Inflammatory macrophage treated with lipopolysaccharide for 1 hour (primary cell): ENCODE measurements around the gene NDST3.
"Not testable (repeated sequence)": the region's sequence is repeated elsewhere in the genome, so short reads cannot be mapped to it uniquely, and the experiment has no call there.

Experiments
- DNase-seq, 2 donors: peaks; one replicate each; pipeline ENCODE4 v3.0.0-alpha.2; 2020 to 2022

NDST3 gene

DNA sequence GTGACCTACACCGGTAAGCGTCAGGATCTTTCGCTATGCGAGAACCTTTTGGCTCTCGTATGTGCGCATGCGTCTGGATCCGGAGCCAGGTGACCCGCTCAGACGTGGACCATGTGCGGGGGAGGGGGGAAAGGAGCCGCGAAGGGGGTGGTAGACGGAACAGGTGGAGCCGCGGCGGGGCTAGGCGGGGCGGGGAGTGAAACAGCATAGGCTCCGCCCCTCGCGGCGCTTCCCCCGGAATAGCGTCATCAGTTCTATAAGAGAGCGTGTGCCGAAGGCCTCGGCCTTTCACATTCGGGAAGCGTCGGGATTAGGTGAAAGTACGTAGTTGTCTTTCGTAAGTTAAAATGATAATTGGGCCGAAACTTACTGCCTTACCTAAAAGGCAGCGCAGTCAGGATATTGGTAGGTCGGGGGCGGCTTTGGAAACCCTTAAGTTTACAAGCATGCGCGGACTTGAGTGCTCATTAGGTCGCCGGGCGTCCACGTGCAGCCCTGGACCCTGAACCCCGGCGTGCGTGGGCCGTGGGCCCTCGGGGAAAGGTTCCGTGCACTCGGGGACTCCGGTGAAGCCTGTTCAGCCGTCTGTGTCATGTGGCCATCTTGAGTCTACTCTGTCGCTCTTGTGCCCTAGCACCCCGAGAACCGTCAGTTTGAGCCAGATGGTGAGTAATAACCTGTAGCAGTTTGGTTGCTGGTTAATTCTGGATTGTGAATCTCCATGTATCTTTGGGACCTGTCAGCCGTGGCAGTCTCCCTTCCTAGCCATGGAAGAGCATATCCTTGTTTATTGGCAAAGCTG, 244.4 kb downstream of the NDST3 start:
- DNase-seq = peak; percentile 90 to 96

DNA sequence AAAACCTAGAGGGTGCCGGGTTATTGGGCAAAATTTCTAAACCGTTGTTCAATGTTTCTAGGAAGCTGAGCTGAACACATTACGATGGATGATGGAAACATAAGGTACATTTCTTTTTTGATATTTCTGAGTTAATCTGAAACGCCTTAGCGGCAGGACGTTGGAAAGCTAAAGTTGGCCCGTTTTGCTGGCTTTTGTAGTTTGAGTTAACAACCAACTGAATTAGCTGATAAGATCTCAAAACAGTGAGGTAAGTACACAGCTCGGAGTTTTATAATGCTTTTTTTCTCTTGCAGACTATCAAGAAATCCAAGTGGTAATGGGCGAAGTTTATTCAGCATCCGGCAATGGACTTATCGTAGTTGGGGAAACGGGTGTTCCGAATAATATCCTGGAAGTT, 245.0 kb downstream of the NDST3 start:
- DNase-seq = no peak

DNA sequence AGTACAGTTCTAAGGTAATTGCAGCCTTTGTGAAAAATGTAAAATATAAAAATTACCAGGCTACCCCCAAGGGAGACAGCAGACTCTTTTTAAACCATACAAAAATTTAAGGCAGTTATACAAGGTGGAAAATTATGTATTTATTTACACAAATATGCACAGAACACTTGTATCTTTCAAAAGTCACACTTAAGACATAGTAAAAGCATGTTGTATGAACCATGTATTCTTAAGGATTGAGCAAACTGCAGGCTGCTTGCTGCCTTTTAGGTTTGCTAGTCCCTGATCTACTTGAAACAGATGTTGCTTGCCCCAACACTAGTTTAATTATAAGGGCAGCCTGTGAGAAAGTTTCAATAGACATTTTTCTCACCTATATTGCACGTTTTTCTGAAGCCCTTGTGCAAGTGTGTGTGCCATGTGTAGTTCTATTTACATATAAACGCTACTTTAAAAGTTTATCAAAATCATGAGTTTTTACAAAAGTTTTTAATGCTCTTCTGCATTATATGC, 245.7 kb downstream of the NDST3 start:
- no peak for DNase-seq

DNA sequence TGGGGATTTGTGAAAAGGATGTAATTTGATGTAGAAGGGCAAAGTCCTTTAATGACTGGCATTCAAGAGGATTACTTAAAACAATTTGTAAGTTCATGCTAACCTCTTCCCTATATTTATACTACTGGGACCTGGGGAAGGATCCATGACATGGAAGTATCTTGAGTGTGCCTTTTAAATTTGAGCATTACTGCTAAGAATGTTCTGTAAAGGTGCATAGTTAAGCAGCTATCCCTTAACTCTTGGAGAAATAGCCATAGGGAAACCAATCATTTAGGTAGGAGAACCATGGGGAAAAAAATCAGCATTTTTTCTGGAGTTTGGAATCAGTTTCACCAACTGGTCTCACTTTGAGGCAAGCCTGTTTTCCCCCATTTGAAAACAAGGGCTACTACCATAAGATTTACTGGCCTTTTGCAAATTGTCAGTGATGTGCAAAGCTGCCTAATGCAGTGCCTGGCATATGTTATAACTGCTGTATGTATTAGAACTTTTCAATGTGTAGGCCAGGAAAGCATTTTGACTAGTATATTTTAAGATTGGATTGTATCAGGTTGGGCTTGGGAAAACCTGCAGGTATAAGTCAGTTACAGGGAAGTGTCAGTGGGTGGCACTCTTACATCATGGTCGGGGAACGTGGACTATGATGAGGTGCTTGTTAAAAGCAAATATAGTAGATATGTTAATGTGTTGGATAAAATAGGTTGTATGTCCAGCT, 246.4 kb downstream of the NDST3 start:
- peak in 1 of 2 donors; percentile 42 for DNase-seq

DNA sequence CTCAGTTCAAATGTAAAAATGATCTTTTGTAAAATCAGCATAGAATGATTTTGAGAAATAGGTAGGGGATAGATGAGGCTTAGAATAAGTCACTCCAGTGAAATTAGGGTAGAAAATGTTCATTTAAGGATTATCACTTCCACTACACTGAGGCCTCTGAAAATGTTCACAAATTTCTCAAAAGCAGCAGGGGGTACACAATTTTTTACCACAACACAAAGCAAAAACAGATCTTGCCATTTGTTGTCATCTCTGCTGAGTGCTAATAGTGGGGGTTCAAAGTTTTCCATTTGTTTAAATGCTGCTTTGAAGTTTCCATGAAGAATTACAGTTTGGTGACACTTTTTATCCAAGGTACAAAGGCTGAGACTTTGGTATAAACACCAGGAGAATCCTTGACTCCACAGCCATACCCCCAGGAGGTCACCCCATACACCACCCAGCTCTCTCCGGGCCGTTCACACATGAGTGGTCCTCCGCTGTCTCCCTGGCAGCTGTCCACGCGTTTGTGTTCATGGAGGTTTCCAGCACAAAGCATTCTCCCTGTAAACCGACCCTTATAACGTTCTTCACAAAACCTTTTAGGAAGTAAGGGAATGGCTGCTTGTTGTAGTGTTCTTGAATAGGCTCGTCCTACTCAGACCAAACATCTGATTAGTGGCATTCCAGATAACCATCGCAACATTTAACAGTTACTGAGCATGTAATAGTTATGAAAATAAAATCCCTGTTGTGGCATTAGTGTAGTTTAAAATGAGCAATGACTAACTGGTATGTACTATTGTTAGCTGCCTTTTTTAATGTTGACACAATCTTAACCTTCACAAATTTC, 247.5 kb downstream of the NDST3 start:
- DNase-seq = no peak

DNA sequence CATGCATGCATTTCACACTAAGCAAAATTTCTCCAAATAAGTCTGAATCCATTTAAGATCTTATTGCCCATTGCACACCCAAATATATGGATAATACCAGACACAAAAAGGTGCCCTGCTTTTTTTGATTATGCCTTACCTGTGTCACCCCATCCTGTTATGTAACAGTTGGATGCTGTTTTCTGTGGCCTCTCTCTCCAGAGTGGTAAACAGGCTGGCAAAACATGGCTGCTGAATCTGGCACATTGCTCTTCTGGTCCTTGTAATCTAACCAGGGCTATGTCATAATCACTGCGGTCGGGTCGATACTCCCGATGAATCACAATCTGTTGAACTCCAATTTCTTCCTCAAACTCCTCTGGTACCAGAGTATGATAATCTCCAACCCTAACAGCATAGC, 248.4 kb downstream of the NDST3 start:
- peak in 1 of 2 donors; percentile 48 for DNase-seq

DNA sequence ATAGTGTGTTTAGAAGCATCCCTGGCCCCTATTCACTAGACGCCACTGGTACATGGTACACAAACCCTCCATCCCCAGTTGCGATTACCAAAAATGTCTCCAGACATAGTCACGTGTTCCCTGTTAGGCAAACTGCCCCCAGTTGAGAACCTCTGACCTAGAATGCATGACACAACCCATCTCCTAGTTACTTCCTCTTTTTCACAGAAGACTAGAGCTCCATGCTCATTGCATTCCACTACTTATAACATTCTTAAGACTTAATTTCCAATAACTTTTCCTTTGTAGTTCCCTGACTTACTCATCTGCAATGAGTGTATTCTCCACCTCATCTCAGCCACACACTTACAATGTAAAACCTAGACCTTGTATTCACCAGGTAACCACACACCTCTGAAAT, 249.9 kb downstream of the NDST3 start:
- DNase-seq = peak; percentile 67 to 68

DNA sequence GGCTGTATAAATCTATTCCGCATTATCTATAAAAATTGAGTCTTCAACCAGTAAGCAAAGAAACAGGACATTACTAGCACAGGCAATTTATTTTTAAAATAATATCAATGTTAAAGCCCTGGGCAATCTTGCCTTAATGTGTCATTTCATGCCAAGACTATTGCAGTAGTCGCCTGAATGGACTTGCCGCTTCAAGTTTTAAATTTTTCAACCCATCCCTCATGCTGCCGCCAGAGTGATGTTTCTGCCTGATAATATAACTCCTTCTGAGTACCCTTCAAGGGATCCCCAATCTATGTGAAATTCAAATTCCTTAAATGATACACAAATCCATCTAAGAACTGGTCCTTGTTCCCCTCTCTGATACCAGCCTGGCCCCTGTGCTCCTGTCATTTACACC, 251.6 kb downstream of the NDST3 start:
- no peak for DNase-seq

DNA sequence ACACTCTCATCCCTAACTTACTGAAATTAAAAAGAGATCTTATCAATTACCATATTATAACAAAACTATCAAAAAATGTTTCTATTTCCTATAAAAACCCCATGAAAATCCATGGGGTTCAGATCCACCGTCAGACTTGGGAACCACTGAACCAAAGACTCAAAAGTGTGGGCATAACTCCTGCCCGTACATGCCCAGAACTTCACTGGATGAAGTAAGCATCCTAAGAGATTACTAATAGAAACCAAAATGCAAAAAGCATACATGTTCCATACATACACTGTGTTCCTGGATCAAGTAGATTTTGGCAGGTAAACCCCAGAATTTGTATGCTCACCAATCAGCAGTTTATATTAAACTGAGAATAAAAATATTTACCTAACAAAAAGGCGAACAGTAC, 252.4 kb downstream of the NDST3 start:
- no peak for DNase-seq

DNA sequence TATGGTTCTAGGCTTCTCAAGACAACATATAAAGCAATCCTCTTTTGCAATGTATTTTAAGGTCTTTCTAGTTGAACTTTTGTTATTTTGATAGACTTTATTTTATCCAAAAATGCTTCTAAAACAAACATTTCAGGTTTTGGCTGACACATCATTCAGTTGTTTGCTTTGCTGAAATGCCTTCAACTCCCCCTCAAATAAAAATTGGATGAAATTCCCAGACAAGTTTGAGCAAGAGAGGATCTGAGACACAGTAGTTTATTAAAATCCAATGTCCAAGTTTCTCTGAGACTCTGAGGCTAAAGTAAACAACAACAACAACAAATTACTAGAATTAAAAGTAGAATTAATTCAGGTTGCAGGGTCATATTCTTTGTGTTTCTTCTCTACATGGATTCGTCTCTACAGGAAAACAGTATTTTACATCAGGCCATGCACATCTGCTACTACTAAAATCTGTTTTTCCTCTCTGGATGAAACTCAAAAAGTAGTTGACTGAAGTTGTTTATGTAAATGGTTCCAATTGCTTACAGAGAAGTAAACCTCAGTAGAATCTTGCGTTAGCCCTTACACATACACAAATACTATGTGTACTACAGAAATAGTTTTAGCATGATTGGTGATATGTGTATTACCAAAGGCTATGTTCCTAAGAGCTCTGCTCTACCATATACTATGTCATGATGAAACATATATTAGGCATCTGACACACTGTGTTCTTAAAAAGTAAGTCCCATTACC, 253.6 kb downstream of the NDST3 start:
- DNase-seq = no peak

DNA sequence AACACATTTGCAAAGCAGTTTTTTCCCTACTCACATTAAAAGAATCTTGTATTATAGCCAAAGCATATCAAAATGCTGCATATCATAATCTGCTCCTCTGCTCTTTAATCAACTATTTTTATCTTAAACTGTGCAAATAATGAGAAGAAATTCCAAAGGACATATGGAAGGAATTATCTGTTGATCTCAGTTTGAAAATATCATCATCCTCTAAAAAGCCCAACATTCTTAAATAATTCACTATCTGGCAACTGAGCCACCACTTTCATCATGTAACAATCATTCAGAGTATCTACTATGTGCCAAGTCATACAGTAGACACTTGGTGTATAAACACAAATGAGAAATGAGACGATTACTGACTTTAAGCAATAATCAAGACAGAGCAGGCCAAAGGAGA, 255.5 kb downstream of the NDST3 start:
- DNase-seq = no peak

DNA sequence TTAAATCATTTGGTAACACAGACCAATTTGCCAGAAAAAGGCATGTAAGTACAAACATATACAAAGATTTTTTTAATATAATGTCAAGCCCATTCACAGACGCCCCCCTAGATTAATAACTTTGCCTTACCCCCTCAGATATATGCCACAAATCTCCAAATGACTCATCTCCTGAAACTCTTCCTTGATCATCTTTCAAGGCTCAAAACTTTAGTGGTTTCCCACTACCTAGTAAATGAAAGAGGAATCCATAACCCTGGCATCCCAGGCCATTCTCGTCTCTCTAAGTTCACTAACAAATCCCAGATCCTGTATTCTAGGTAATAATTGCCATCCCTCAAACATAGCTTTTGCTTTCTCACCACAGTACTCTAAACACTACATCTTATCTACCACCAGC, 256.7 kb downstream of the NDST3 start:
- no peak for DNase-seq

DNA sequence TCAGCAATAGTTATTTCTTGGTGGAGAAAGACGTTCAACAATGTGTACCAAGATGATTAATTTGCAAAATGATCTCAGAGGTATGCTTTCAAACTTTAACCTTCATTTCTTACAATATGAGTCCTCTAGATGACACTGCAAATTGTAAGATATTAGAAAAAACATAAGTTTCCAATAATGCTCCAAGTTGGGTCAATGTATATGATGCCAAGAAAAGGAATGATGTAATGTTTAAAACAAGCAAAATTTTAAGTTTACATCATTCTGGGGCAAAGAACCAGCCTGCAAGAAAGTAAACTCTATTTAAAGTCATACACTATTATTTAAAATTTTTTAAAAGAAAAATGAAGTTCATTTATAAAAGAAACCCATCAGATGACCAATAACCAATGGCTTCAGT, 262.4 kb downstream of the NDST3 start:
- DNase-seq = no peak

DNA sequence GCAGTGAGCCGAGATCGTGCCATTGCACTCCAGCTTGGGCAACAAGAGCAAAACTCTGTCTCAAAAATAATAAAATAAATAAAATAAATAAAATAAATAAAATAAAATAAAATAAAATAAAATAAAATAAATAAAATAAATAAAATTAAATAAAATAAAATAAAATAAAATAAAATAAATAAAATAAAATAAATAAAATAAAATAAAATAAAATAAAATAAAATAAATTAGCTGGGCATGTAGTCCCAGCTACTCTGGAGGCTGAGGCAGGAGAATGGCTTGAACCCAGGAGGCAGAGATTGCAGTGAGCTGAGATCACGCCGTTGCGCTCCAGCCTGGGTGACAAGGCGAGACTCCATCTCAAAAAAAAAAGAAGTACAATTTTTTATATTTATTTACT, 265.3 kb downstream of the NDST3 start:
- DNase-seq = not testable (repeated sequence)

DNA sequence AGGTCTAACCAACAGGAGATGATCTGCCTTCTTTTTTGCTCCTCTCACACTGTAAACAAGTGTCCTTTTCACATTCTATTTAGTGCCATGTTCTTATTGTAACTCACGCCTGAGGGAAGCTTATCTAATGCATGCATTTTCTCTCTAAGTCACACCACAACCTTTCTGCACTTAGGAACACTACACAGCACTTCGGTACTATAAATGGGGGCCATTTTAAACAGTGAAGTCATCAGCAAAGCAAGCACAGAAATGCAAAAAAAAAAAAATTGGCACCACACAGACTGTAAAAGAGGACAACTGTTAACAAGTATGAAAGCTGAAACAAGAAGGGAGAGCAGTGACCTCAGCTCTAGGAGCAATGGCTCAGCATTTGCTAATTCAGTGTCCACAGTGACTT, 273.4 kb downstream of the NDST3 start:
- DNase-seq = no peak
